AG09319 (cell line): Measurements from ENCODE around the gene INHBB.

Experiments used
- DNase-seq: peaks from one replicate; pipeline ENCODE4 v3.0.0-alpha.2; 2010; ENCODE audit warnings: low read depth; ENCODE audit errors: extremely low read depth
- CTCF ChIP-seq: IDR thresholded peaks from 2 replicates; pipeline ENCODE4 v1.5.1; 2011; ENCODE audit warnings: low read depth, mild to moderate bottlenecking, inconsistent platforms, low read length, moderate library complexity

Gene INHBB

GRCh38 chr2:120376101-120376500, 30.2 kb downstream of the INHBB start:
- DNase-seq = no peak
- TF ChIP-seq CTCF = no peak

DNA sequence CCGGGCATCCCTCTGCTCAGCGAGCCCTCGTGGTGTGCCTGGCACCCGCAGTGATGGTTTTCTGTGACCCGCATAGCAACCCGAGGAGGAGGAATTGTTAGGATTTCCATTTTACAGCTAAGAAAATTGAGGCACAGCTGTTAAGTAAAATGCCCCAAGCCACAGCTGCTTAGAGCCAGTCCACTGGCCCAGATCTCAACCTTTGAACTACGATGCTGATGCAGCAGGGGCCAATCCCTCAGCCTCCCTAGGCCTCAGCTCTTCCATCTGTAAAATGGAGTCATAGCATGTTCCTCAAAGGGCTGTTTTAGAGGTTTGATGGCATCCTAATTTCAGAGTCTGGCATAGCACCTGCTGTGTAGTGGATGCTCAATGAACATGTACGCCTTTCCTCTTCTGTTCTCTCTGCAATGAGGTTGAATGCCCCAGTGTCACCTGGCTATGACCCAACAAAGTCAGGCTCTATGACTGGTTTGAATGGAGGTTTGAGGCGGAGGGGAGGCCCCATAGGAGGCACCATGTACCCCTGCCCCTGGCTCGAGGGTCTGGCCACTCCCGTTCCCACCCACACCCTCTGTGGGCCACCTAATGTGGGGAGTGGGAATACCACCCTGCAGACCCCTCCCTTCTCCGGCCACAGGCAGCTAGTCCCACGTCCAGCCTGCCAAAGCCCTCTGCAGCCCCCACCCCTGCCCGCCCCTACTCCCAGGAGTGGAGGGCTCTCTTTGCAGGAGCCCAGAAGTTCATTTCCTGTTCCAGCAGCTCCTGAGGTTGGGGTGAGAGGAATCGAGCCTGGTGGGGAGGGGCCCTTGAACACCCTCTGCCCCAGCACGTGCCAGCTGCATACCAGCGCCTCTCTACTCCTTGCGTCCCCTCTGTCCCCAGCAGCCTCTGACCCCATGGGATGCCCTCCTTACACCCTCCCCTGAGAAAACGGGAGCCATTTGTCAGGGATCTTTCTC, 31.0 kb downstream of the INHBB start:
- no peak for DNase-seq
- TF ChIP-seq CTCF = no peak

DNA sequence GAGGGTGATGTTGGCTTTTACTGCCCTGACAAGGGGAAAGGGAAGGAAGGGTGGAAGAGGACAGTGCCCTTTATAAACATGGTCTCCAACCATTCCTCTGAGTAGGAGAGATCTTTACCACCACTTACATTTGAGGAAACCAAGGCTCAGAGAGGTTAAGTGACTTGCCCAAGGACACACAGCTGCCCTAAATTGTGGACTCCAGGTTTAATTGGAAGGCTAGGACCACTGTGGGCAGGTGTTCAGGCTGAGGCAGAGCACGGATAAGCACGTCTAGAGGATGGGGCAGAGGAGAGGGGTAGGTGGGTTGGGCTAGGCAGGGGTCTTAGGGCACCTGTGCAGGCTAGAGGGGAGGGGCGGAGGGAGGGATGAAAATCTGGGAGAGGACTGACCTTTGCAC, 32.7 kb downstream of the INHBB start:
- no peak for TF ChIP-seq CTCF
- DNase-seq = no peak

GRCh38 chr2:120379916-120380893, 34.3 kb downstream of the INHBB start:
- DNase-seq = no peak
- no peak for TF ChIP-seq CTCF

- TF ChIP-seq CTCF = no peak
These were observed 35.3 kb downstream of the INHBB start for GRCh38 chr2:120381192-120381591.

DNA sequence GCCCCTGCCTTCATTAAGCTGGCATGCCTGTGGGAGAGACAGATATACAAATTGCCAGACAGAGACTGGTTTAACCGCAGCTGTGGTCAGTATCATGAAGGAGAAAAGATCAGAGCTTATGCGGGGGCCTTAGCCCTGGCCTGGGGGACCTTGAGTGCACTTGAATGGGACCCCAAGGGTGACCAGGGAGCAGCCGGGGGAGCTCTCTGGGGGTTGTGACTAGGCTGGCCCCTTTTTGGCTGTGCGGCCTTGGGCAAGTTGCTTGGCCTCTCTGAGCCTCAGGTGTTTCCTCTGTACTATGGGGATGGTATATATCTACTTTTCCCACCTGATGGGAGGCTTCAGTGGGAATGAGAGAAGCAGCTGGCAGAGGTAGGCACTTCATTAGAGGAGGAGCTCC, 35.7 kb downstream of the INHBB start:
- no peak for DNase-seq
- no peak for TF ChIP-seq CTCF

More at GRCh38 chr2:120381192-120381591, 35.3 kb downstream of the INHBB start:
- no peak for DNase-seq
